Measurements from ENCODE around the gene MID1IP1.

DNA sequence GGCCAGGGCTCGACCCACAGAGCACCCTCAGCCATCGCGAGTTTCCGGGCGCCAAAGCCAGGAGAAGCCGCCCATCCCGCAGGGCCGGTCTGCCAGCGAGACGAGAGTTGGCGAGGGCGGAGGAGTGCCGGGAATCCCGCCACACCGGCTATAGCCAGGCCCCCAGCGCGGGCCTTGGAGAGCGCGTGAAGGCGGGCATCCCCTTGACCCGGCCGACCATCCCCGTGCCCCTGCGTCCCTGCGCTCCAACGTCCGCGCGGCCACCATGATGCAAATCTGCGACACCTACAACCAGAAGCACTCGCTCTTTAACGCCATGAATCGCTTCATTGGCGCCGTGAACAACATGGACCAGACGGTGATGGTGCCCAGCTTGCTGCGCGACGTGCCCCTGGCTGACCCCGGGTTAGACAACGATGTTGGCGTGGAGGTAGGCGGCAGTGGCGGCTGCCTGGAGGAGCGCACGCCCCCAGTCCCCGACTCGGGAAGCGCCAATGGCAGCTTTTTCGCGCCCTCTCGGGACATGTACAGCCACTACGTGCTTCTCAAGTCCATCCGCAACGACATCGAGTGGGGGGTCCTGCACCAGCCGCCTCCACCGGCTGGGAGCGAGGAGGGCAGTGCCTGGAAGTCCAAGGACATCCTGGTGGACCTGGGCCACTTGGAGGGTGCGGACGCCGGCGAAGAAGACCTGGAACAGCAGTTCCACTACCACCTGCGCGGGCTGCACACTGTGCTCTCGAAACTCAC lies 3.6 kb downstream of the MID1IP1 start:
- TF ChIP-seq, protein P1, sequence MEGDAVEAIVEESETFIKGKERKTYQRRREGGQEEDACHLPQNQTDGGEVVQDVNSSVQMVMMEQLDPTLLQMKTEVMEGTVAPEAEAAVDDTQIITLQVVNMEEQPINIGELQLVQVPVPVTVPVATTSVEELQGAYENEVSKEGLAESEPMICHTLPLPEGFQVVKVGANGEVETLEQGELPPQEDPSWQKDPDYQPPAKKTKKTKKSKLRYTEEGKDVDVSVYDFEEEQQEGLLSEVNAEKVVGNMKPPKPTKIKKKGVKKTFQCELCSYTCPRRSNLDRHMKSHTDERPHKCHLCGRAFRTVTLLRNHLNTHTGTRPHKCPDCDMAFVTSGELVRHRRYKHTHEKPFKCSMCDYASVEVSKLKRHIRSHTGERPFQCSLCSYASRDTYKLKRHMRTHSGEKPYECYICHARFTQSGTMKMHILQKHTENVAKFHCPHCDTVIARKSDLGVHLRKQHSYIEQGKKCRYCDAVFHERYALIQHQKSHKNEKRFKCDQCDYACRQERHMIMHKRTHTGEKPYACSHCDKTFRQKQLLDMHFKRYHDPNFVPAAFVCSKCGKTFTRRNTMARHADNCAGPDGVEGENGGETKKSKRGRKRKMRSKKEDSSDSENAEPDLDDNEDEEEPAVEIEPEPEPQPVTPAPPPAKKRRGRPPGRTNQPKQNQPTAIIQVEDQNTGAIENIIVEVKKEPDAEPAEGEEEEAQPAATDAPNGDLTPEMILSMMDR (IDR thresholded peaks at IDR 0.05): no peak
- no peak for TF ChIP-seq POLR2AphosphoS5 (IDR thresholded peaks at IDR 0.05)
